K562 (cell line): ENCODE measurements around the gene CHTF8. TPM values are rescaled to one million over a fixed set of nuclear protein-coding genes. Genes with fewer than 3 reads are reported as not detected.

ENCODE experiments used
- ATAC-seq: fragments of 200-7000 bp; cut with Tn5 transposase; 3 replicates; pipeline ENCODE4 v1.9.1; 2020; ENCODE audit warnings: moderate library complexity
- BruUV-seq: library from RNA; stranded (reverse); fragments of 400-500 nt; replicated peaks from 2 replicates; lab custom pipeline; 2021; lab: Mats Ljungman, UMichigan
- CTCF ChIA-PET: fragments of 300-600 bp; formaldehyde crosslinking; extraction: SDS; loops from one replicate; lab custom pipeline; 2021; ENCODE audit warnings: low intra/inter-chr PET ratio; lab: Yijun Ruan, JAX
- POLR2A ChIA-PET: fragments of 300-600, 350-650 bp; sonication (Branson Sonifier 250); formaldehyde crosslinking; extraction: SDS; loops from one replicate; lab custom pipeline; 2021; ENCODE audit warnings: antibody characterized with exemption, inconsistent platforms; lab: Yijun Ruan, JAX
- DNase-seq, 4 experiments: peaks; one replicate each; pipeline versions ENCODE4 v3.0.0 to v3.0.0-alpha.2; 2011 to 2018; ENCODE audit warnings: low spot score in 3 of 4, mixed read lengths in 3 of 4; ENCODE audit errors: extremely low read depth in 1 of 4
- FAIRE-seq: peaks from 2 replicates; lab custom pipeline; 2011; peaks lifted over from hg19 to GRCh38; lab: Jason Lieb, UNC
- H2AFZ ChIP-seq: 2 replicates; pipeline ENCODE4 v1.6.0; 2011; ENCODE audit warnings: low read depth, low read length, control low read depth, inconsistent platforms
- H3K27ac ChIP-seq: fragments of 200-600 bp; 3 replicates; pipeline ENCODE4 v1.8.0; 2011; ENCODE audit warnings: low read depth, mild to moderate bottlenecking, control low read depth, inconsistent platforms, low read length, moderate library complexity, mixed read lengths; ENCODE audit errors: extremely low read depth
- H3K27me3 ChIP-seq, 2 experiments: fragments of 300-600 bp in 1 of 2; 2 replicates in 1 of 2; 3 replicates in 1 of 2; pipeline versions ENCODE4 v1.6.0 to v1.8.0; 2011; ENCODE audit warnings: inconsistent platforms in 2 of 2, low read length in 2 of 2, mild to moderate bottlenecking in 1 of 2, mixed read lengths in 1 of 2, moderate library complexity in 1 of 2; ENCODE audit not compliant: control insufficient read depth in 2 of 2, insufficient read depth in 2 of 2
- H3K36me3 ChIP-seq: fragments of 300-600 bp; 3 replicates; pipeline ENCODE4 v1.8.0; 2011; ENCODE audit warnings: mild to moderate bottlenecking, low read length, inconsistent platforms; ENCODE audit not compliant: control insufficient read depth, insufficient read depth
- H3K4me1 ChIP-seq, 2 experiments: fragments of 200-600 bp in 1 of 2; replicated peaks in 1 of 2; 2 replicates in 1 of 2; 3 replicates in 1 of 2; pipeline versions ENCODE4 v1.5.1 to v1.8.0; 2011; ENCODE audit warnings: inconsistent platforms in 2 of 2, low read length in 2 of 2, mild to moderate bottlenecking in 1 of 2, mixed read lengths in 1 of 2, moderate library complexity in 1 of 2; ENCODE audit not compliant: control insufficient read depth in 2 of 2, insufficient read depth in 2 of 2
- H3K4me2 ChIP-seq: 2 replicates; pipeline ENCODE4 v1.6.1; 2011; ENCODE audit warnings: low read length, control low read depth, inconsistent platforms, mixed read lengths; ENCODE audit not compliant: insufficient read depth
- H3K4me3 ChIP-seq: fragments of 200-600 bp; sonication (generic), shearing (Covaris generic); 2 replicates; pipeline ENCODE4 v1.5.1; 2016; ENCODE audit warnings: control low read depth, inconsistent platforms
- H3K79me2 ChIP-seq: fragments of 200-600 bp; 3 replicates; pipeline ENCODE4 v1.8.0; 2011; ENCODE audit warnings: low read length, inconsistent platforms; ENCODE audit not compliant: control insufficient read depth, insufficient read depth
- H3K9ac ChIP-seq, 2 experiments: 2 replicates each; pipeline versions ENCODE4 v1.6.0 to v1.6.1; 2011; ENCODE audit warnings: low read depth in 2 of 2, low read length in 2 of 2, control low read depth in 1 of 2, inconsistent platforms in 1 of 2, mild to moderate bottlenecking in 1 of 2, mixed read lengths in 1 of 2; ENCODE audit not compliant: insufficient read depth in 1 of 2
- H3K9me1 ChIP-seq: one replicate; pipeline ENCODE4 v1.6.0; 2011; ENCODE audit warnings: inconsistent platforms, mild to moderate bottlenecking, low read length, moderate library complexity; ENCODE audit not compliant: control insufficient read depth, insufficient read depth
- H3K9me3 ChIP-seq: replicated peaks from 2 replicates; pipeline ENCODE4 v1.5.1; 2011; ENCODE audit warnings: low read depth, low read length, inconsistent platforms; ENCODE audit not compliant: control insufficient read depth, insufficient read depth
- H4K20me1 ChIP-seq: replicated peaks from 2 replicates; pipeline ENCODE4 v1.6.1; 2011; ENCODE audit warnings: low read length, inconsistent platforms, mixed read lengths; ENCODE audit not compliant: control insufficient read depth, insufficient read depth
- BACH1 ChIP-seq: fragments of 200-800 bp; sonication (Bioruptor generic); IDR thresholded peaks from 2 replicates; pipeline ENCODE4 v1.6.1; 2016; ENCODE audit warnings: missing genetic modification characterization, missing compliant biosample characterization
- GABPA ChIP-seq: fragments of 200-800 bp; sonication (Bioruptor generic); conservative IDR thresholded peaks from 2 replicates; pipeline ENCODE4 v1.6.1; 2016; ENCODE audit warnings: low read depth, missing genetic modification characterization, missing compliant biosample characterization
- IRF1 ChIP-seq: sonication (generic); formaldehyde crosslinking; IDR thresholded peaks from 2 replicates; pipeline ENCODE4 v1.8.0; 2022; ENCODE audit warnings: missing genetic modification reagents, mild to moderate bottlenecking, borderline replicate concordance
- MED1 ChIP-seq: sonication (generic); formaldehyde crosslinking; IDR thresholded peaks from 2 replicates; pipeline ENCODE4 v1.8.1; 2023; ENCODE audit warnings: missing genetic modification reagents, borderline replicate concordance
- NFE2 ChIP-seq: IDR thresholded peaks from 2 replicates; pipeline ENCODE4 v1.6.1; 2014; ENCODE audit warnings: antibody characterized with exemption, low read depth
- NFE2L1 ChIP-seq: fragments of 450-650 bp; IDR thresholded peaks from 2 replicates; pipeline ENCODE4 v1.6.1; 2016; ENCODE audit warnings: missing genetic modification characterization, low read depth, mild to moderate bottlenecking, missing compliant biosample characterization, moderate library complexity, borderline replicate concordance
- SMC3 ChIP-seq: conservative IDR thresholded peaks from 2 replicates; pipeline ENCODE4 v1.6.1; 2011; ENCODE audit warnings: low read depth, low read length, improper control_type of control experiment; ENCODE audit not compliant: insufficient read depth
- TCF7 ChIP-seq: sonication (generic); IDR thresholded peaks from 2 replicates; pipeline ENCODE4 v1.6.1; 2016; ENCODE audit warnings: antibody characterized with exemption, borderline replicate concordance
- TCFL5 ChIP-seq: fragments of 250-450 bp; sonication (Bioruptor Pico); conservative IDR thresholded peaks from 2 replicates; pipeline ENCODE4 v1.6.1; 2021; ENCODE audit warnings: mild to moderate bottlenecking, moderate library complexity, matching md5 sums
- TRIM28 ChIP-seq: fragments of 450-650 bp; IDR thresholded peaks from 2 replicates; pipeline ENCODE4 v1.6.1; 2017
- TSC22D4 ChIP-seq: fragments of 450-650 bp; IDR thresholded peaks from 2 replicates; pipeline ENCODE4 v1.6.1; 2016; ENCODE audit warnings: missing genetic modification characterization, missing biosample characterization, control low read depth
- ZFP91 ChIP-seq: sonication (generic); formaldehyde crosslinking; IDR thresholded peaks from 2 replicates; pipeline ENCODE4 v1.8.0; 2022; ENCODE audit warnings: mild to moderate bottlenecking, missing genetic modification reagents
- ZNF280B ChIP-seq: fragments of 250-450 bp; sonication (Bioruptor Pico); IDR thresholded peaks from 2 replicates; pipeline ENCODE4 v1.5.1; 2021; ENCODE audit warnings: mild to moderate bottlenecking
- ZNF3 ChIP-seq: fragments of 250-450 bp; sonication (Bioruptor Pico); IDR thresholded peaks from 2 replicates; pipeline ENCODE4 v1.5.0; 2021; ENCODE audit warnings: mild to moderate bottlenecking, moderate library complexity
- ZNF639 ChIP-seq, 2 experiments: fragments of 200-800 bp in 1 of 2; sonication (Bioruptor generic) in 1 of 2; sonication (generic) in 1 of 2; formaldehyde crosslinking in 1 of 2; IDR thresholded peaks in 1 of 2; conservative IDR thresholded peaks in 1 of 2; 2 replicates each; pipeline versions ENCODE4 v1.5.0 to v1.6.1; 2016 to 2020; ENCODE audit warnings: missing compliant biosample characterization in 1 of 2, missing genetic modification characterization in 1 of 2, missing genetic modification reagents in 1 of 2
- ZNF696 ChIP-seq: fragments of 250-450 bp; sonication (Bioruptor Pico); conservative IDR thresholded peaks from 2 replicates; pipeline ENCODE4 v1.4.0; 2020; ENCODE audit warnings: mild to moderate bottlenecking, moderate library complexity
- WGBS: fragments of 100-300 bp; shearing (Covaris generic); methylation state at CpG from one replicate; pipeline ENCODE4 v1.1.6; 2016; ENCODE audit warnings: low coverage, mixed read lengths; ENCODE audit not compliant: insufficient coverage; ENCODE audit errors: missing lambda C conversion rate; 5-methylcytosine and 5-hydroxymethylcytosine counted together
- in situ Hi-C: fragments of 300-500 bp; cut with MboI; formaldehyde crosslinking; loops from 4 replicates; pipeline ENCODE4 v1.15.0; 2018; ENCODE audit warnings: inconsistent platforms, mixed read lengths
- intact Hi-C: fragments of 100-400 bp; cut with micrococcal nuclease; formaldehyde crosslinking; loops from 2 replicates; pipeline ENCODE4 v1.14.2; 2022
- polyA plus RNA-seq, 8 experiments: library from polyadenylated mRNA; depleted of rRNA in 4 of 8; stranded (reverse) in 5 of 8; unstranded in 3 of 8; fragments of >200 nt; fragmentation: Nextera tagmentation in 2 of 8; fragmentation: Illumina TruSeq in 1 of 8; extraction: Ambion mirVana in 2 of 8; extraction: Trizol in 1 of 8; gene quantifications; 2 replicates each; pipeline versions ENCODE4 v1.2.1 to v1.2.3, GENCODE V29; 2011 to 2014; ENCODE audit warnings: inconsistent platforms in 1 of 8, missing spikeins in 1 of 8
- total RNA-seq, 7 experiments: library from RNA; depleted of rRNA in 6 of 7; stranded (reverse); fragments of >200 nt in 6 of 7; fragmentation: Illumina TruSeq in 2 of 7; extraction: Trizol in 2 of 7; gene quantifications; 2 replicates each; pipeline versions ENCODE4 v1.2.1 to v1.2.3, GENCODE V29; 2011 to 2021; ENCODE audit warnings: low replicate concordance in 1 of 7

Gene CHTF8
- total and polyA plus RNA-seq, 9 of the 15 experiments (the other 6 are each of a cell fraction or from before 2014, with no cell fraction given) = 20.2 to 199 (median 108) TPM

GRCh38 chr16:69110406-69110805, 22.0 kb downstream of the CHTF8 start:
- no peak for FAIRE-seq
- CTCF ChIA-PET = no interaction called here
- Histone ChIP-seq H3K27me3 (no peaks in the 10 kb centered on the region), H3K36me3 (peaks cover 12% of the 10 kb centered on the region; the same call in 2 of the 3 replicates), H3K4me3 (no peak overlapping the region), H2AFZ (no peak overlapping the region), H3K27ac (no peak overlapping the region), H4K20me1 (0 out of 2 replicates have a peak, but pooled peaks cover 10% of the 10 kb centered on the region), H3K9ac (no peak overlapping the region), H3K9me3 (no peaks in the 10 kb centered on the region), H3K4me1 (peaks cover 7 to 41% of the 10 kb centered on the region in 2 experiments; a peak in 4 of 5 replicates), H3K9me1 (peaks cover 10% of the 10 kb centered on the region), H3K79me2 (no peaks in the 10 kb centered on the region), H3K4me2 (no peak overlapping the region)
- WGBS = 75% methylated on average over 7 of the region's 7 CpGs
- no peak for ATAC-seq
- DNase-seq = no peak
- intact Hi-C loops = loop anchor here (10.0 kb wide), 1 partner anchor 586 kb away; no protein-coding TSS in a partner anchor
- POLR2A ChIA-PET = interaction anchor here (0.7 kb wide), 1 partner anchor 263 kb away, joined by 3 read pairs; no protein-coding TSS in a partner anchor
- in situ Hi-C loops = loop anchor here (10.0 kb wide), 2 partner anchors 406 to 586 kb away; no protein-coding TSS in a partner anchor
- no TSS peak for BruUV-seq
- no peak for TF ChIP-seq ZNF3
- no peak for TF ChIP-seq ZNF696 (CRISPR knock-in tag)
- TF ChIP-seq NFE2L1 (tag) = no peak
- TF ChIP-seq NFE2 = no peak
- no peak for TF ChIP-seq ZFP91
- no peak for TF ChIP-seq ZNF280B
- no peak for TF ChIP-seq TCFL5 (CRISPR knock-in tag)
- TF ChIP-seq TRIM28 = no peak
- TF ChIP-seq GABPA (tag) = no peak
- TF ChIP-seq BACH1 = no peak
- TF ChIP-seq TCF7 = no peak
- no peak for TF ChIP-seq SMC3
- no peak for TF ChIP-seq TSC22D4
- no peak for TF ChIP-seq IRF1
- no peak for TF ChIP-seq MED1 (CRISPR knock-in tag)
- no peak for TF ChIP-seq ZNF639 (CRISPR knock-in tag; conservative IDR thresholded peaks at IDR 0.05 in 1 of 2, IDR thresholded peaks at IDR 0.05 in 1 of 2)
